ENCODE results near the gene PGS1. TPM values are rescaled to one million over a fixed set of nuclear protein-coding genes. Genes with fewer than 3 reads are reported as not detected.

The PGS1 gene
- total and polyA plus RNA-seq, 2 of the 8 experiments (the other 6 are each of a cell fraction or from before 2014, with no cell fraction given): 46.7 to 60.0 TPM

GRCh38 chr17:78432226-78433012 is 54.0 kb downstream of the PGS1 start:
- H3K56ac ChIP-seq (replicated peaks; ENCODE audit: insufficient read length, low read depth, low read length): no peak overlapping the region
- H4K5ac ChIP-seq (ENCODE audit: insufficient read length, low read depth, low read length): no peak overlapping the region
- no peak overlapping the region for H2BK5ac ChIP-seq (ENCODE audit: low read depth, low read length)
- no peak overlapping the region for H2BK20ac ChIP-seq (ENCODE audit: low read length)
- H3K4me1 ChIP-seq (replicated peaks in 1 of 4; ENCODE audit: control insufficient read depth in 3 of 4, insufficient read depth in 4 of 4, low read length in 3 of 4): peaks cover 0 to 33% (median 20%) of the 10 kb centered on the region in 4 experiments; a peak in 6 of 7 replicates
- no peaks in the 10 kb centered on the region for H3K79me1 ChIP-seq (ENCODE audit: low read depth, low read length)
- no peaks in the 10 kb centered on the region for H3K23me2 ChIP-seq (ENCODE audit: low read depth, low read length)
- no peak overlapping the region for H2AK5ac ChIP-seq (ENCODE audit: low read depth, low read length)
- H2BK12ac ChIP-seq (ENCODE audit: low read depth, low read length): no peak overlapping the region
- no peak overlapping the region for H3K14ac ChIP-seq (ENCODE audit: insufficient read length)
- H3K36me3 ChIP-seq (ENCODE audit: control insufficient read depth in 2 of 4, insufficient read depth in 4 of 4, low read length in 3 of 4): peaks cover 0 to 7% (median 2%) of the 10 kb centered on the region in 4 experiments; a peak in 2 of 8 replicates
- no peaks in the 10 kb centered on the region for H3K27me3 ChIP-seq (replicated peaks in 1 of 4; ENCODE audit: control insufficient read depth in 3 of 4, extremely low read depth in 1 of 4, insufficient read depth in 3 of 4, low read length in 3 of 4)
- no peaks in the 10 kb centered on the region for H3K9me3 ChIP-seq (ENCODE audit: insufficient read depth in 2 of 2, low read depth in 1 of 2, low read length in 1 of 2)
- H3K4me3 ChIP-seq (ENCODE audit: extremely low read depth in 1 of 4, insufficient read depth in 2 of 4, low read depth in 3 of 4, low read length in 4 of 4): no peak overlapping the region
- H3K27ac ChIP-seq (ENCODE audit: low read depth, low read length): no peak overlapping the region
- H3K18ac ChIP-seq (ENCODE audit: extremely low read depth, low read length): no peak overlapping the region; the same call in 1 of the 2 replicates
- H3K4me2 ChIP-seq (ENCODE audit: insufficient read depth in 1 of 2, low read depth in 2 of 2, low read length in 2 of 2): no peak overlapping the region
- ChIA-PET CTCF (ENCODE audit: partially characterized antibody) (interaction anchor here (1.0 to 2.2 kb wide), 3 partner anchors 10 to 31 kb away, joined by 3 to 14 read pairs (median 4); no protein-coding TSS in a partner anchor), POLR2A (ENCODE audit: partially characterized antibody) (interaction anchor here (1.1 to 1.3 kb wide), 2 partner anchors 10 to 72 kb away, joined by 4 read pairs; no protein-coding TSS in a partner anchor)
- WGBS, 2 experiments (ENCODE audit: extremely low coverage in 1 of 2, insufficient coverage in 1 of 2, insufficient read length in 1 of 2, insufficient replicate concordance in 2 of 2, low coverage in 1 of 2, low lambda C conversion rate in 2 of 2, missing lambda C conversion rate in 1 of 2): 86% methylated on average over 16 of the region's 21 CpGs; no CpG with 5 or more reads in 1 of the 2 experiments
- DNase-seq (ENCODE audit: low read depth in 1 of 2, low spot score in 2 of 2) (no peak), FAIRE-seq (no peak)
- H4K91ac ChIP-seq (replicated peaks; ENCODE audit: insufficient read length, low read length): no peak overlapping the region
- no peak overlapping the region for H2AFZ ChIP-seq (ENCODE audit: low read length)
- H3K4ac ChIP-seq (replicated peaks; ENCODE audit: insufficient read length, low read depth, low read length): no peak overlapping the region
- H3K9ac ChIP-seq (replicated peaks in 1 of 4; ENCODE audit: extremely low read depth in 1 of 4, low read depth in 3 of 4, low read length in 3 of 4): no peak overlapping the region
- peaks cover 0 to 2% of the 10 kb centered on the region in 2 experiments for H4K20me1 ChIP-seq (replicated peaks in 1 of 2; ENCODE audit: control insufficient read depth in 1 of 2, insufficient read depth in 2 of 2, low read length in 2 of 2)
- no peak overlapping the region for H2BK120ac ChIP-seq (replicated peaks; ENCODE audit: low read depth, low read length)
- H2BK15ac ChIP-seq (ENCODE audit: low read length): peak overlapping the region; percentile 53; the same call in 1 of the 2 replicates
- H3K23ac ChIP-seq (ENCODE audit: insufficient read length): no peak overlapping the region
- TF ChIP-seq POLR2A (IDR thresholded peaks at IDR 0.05; ENCODE audit: control extremely low read depth in 1 of 2, low read depth in 2 of 2, low read length in 2 of 2) (0 out of 3 replicates have a peak, but pooled peaks of 1 of the 2 experiments have one; percentile 3), TAF1 (IDR thresholded peaks at IDR 0.05; ENCODE audit: low read depth, low read length) (no peak)
- H3K79me2 ChIP-seq (ENCODE audit: control insufficient read depth in 1 of 2, insufficient read depth in 2 of 2, low read length in 2 of 2): no peaks in the 10 kb centered on the region
- H4K8ac ChIP-seq (ENCODE audit: extremely low read depth, insufficient read depth, low read length): peak overlapping the region; percentile 72; the same call in 1 of the 2 replicates
